ENCODE measurements around the gene GPR55. TPM values are rescaled to one million over a fixed set of nuclear protein-coding genes. Genes with fewer than 3 reads are reported as not detected.
"Not testable (repeated sequence)": the region's sequence is repeated elsewhere in the genome, so short reads cannot be mapped to it uniquely, and the experiment has no call there.

GPR55 gene
- total RNA-seq, 4 donors from 2014 or later, result 0.72 to 1.2 TPM; not detected in 2

DNA sequence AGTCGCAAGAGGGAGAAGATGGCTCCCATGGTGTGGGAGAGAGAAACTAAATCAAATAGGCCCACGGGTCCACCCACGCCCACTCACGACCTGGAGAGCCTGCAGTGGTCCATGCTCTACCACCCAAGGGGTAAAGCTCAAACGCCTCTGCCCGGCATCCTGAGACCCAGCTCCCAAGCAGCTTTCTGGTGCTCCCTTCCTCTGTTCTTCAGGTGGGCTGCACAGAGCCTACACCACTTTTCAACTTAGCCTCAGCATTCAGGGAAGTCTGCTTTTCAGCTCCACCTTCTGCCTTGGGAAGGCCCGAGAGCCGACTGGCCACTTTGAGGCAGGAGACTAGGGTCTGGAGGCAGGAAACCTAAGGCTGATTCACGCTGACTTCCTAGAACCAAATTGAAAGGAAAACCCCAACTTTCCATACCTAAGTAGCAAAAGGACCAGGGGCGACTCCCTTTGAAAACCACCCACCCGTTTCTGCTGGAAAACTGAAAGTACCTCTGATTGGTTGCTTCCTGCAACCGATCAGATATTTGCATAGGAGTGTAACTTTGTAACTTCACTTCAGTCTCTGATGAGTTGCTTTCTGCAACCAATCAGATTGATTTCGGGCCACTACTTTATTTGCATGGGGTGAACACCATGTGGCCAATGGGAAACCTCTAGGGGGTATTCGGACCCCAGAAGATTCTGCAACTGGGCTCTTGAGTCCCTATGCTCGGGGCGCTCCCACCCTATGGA is 44.0 kb upstream of the GPR55 start:
- no peaks in the 10 kb centered on the region for H3K36me3 ChIP-seq
- no peak overlapping the region for H3K4me3 ChIP-seq
- H3K4me1 ChIP-seq, result no peaks in the 10 kb centered on the region
- no peak overlapping the region for H3K27ac ChIP-seq
- no peak for TF ChIP-seq EP300 (IDR thresholded peaks at IDR 0.05)
- TF ChIP-seq, protein P1, sequence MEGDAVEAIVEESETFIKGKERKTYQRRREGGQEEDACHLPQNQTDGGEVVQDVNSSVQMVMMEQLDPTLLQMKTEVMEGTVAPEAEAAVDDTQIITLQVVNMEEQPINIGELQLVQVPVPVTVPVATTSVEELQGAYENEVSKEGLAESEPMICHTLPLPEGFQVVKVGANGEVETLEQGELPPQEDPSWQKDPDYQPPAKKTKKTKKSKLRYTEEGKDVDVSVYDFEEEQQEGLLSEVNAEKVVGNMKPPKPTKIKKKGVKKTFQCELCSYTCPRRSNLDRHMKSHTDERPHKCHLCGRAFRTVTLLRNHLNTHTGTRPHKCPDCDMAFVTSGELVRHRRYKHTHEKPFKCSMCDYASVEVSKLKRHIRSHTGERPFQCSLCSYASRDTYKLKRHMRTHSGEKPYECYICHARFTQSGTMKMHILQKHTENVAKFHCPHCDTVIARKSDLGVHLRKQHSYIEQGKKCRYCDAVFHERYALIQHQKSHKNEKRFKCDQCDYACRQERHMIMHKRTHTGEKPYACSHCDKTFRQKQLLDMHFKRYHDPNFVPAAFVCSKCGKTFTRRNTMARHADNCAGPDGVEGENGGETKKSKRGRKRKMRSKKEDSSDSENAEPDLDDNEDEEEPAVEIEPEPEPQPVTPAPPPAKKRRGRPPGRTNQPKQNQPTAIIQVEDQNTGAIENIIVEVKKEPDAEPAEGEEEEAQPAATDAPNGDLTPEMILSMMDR (IDR thresholded peaks at IDR 0.05), result no peak
- TF ChIP-seq POLR2A (IDR thresholded peaks at IDR 0.05), result no peak
- no peak for TF ChIP-seq POLR2AphosphoS5 (IDR thresholded peaks at IDR 0.05)
- WGBS, result 73% methylated on average over 15 of the region's 16 CpGs
- DNase-seq (ENCODE audit: low spot score in 2 of 2), result no peak
- no peaks in the 10 kb centered on the region for H3K9me3 ChIP-seq
- H3K27me3 ChIP-seq, result peaks cover 5% of the 10 kb centered on the region

DNA sequence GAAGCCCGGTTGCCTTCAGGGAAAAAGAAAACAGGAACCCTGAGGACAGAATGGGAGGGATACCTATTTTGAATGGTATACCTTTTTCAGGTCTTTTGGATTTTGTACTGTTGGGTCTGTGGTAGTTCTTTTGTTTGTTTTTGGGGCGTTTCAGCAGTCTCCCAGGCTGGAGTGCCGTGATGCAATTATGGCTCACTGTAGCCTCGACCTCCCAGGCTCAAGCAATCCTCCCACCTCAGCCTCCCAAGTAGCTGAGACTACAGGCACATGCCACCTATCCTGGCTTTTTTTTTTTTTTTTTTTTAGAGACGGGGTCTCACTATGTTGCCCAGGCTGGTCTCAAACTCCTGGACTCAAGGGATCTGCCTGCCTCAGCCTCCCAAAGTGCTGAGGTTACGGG is 43.3 kb upstream of the GPR55 start:
- H3K27ac ChIP-seq; H3K27me3 ChIP-seq; H3K4me3 ChIP-seq; H3K36me3 ChIP-seq; DNase-seq (ENCODE audit: low spot score in 2 of 2); H3K9me3 ChIP-seq; H3K4me1 ChIP-seq: not testable (repeated sequence)
- 92% methylated on average over 5 of the region's 6 CpGs for WGBS

DNA sequence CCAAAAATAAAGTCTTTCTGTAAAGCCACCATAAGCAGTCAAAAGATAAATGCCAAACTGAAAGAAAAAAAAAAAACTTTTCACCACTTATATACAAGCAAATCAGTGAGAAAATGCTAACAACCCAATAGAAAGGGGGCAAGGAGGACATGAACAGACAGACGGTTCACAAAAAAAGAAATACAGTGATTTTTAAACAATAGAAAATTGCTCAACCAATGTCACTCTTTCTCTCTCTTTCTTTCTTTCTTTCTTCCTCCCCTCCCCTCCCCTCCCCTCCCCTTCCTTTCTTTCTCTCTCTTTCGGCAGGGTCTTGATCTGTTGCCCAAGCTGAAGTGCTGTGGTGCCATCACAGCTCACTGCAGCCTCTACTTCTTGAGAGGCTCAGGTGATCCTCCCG is 42.1 kb upstream of the GPR55 start:
- 88% methylated on average over 3 of the region's 3 CpGs for WGBS
- no peak for TF ChIP-seq EP300 (IDR thresholded peaks at IDR 0.05)
- no peak for TF ChIP-seq POLR2A (IDR thresholded peaks at IDR 0.05)
- no peak for TF ChIP-seq POLR2AphosphoS5 (IDR thresholded peaks at IDR 0.05)
- TF ChIP-seq, protein P1 (IDR thresholded peaks at IDR 0.05), result no peak
- Histone ChIP-seq H3K9me3 (no peaks in the 10 kb centered on the region), H3K27me3 (peaks cover 6% of the 10 kb centered on the region), H3K4me1 (no peaks in the 10 kb centered on the region), H3K4me3 (no peak overlapping the region), H3K27ac (no peak overlapping the region), H3K36me3 (no peaks in the 10 kb centered on the region)
- DNase-seq (ENCODE audit: low spot score in 2 of 2), result no peak

DNA sequence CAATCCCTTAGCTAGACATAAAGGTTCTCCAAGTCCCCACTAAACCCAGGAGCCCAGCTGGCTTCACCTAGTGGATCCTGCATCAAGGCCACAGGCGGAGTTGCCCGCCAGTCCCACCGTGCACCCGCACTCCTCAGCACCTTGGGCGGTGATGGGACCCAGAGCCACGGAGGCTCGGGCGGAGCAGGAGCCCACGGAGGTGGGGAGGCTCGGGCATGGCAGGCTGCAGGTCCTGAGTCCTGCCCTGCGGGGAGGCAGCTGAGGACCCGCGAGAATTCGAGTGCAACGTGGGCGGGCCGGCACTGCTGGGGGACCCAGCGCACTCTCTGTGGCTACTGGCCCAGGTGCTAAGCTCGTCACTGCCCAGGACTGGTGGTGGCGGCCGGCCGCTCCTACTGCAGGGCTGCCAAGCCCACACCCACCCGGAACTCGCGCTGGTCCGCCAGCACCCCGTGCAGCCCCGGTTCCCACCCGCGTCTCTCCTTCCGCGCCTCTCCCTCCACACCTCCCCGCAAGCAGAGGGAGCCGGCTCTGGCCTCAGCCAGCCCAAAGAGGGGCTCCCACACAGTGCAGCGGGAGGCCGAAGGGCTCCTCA is 39.2 kb upstream of the GPR55 start:
- 94% methylated on average over 25 of the region's 36 CpGs for WGBS
- Histone ChIP-seq H3K27ac (no peak overlapping the region), H3K27me3 (peaks cover 17% of the 10 kb centered on the region), H3K36me3 (no peaks in the 10 kb centered on the region), H3K4me1 (no peaks in the 10 kb centered on the region), H3K9me3 (no peaks in the 10 kb centered on the region), H3K4me3 (no peak overlapping the region)
- DNase-seq (ENCODE audit: low spot score in 2 of 2), result no peak
- TF ChIP-seq POLR2AphosphoS5 (IDR thresholded peaks at IDR 0.05), result no peak
- TF ChIP-seq POLR2A (IDR thresholded peaks at IDR 0.05), result no peak

DNA sequence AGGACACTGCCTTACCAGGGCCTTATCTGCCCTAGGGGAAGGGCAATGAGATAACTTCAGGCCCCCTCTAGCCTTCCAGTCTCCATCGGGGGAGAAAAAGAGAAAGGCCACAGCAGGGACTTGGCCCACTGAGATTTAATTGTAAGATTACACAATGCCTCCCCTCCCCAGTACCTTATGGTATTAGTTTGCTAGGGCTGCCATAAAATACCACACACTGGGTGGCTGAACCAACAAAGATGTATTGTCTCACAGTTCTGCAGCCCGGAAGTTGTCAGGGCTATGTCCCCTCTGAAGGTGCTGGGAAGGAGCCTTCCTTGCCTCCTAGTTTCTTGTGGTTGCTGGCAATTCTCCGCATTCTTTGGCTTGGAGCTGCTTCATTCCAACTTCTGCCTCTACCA is 36.0 kb upstream of the GPR55 start:
- Histone ChIP-seq H3K27ac (no peak overlapping the region), H3K4me3 (no peak overlapping the region), H3K36me3 (no peaks in the 10 kb centered on the region), H3K27me3 (peaks cover 21% of the 10 kb centered on the region), H3K4me1 (peaks cover 14% of the 10 kb centered on the region), H3K9me3 (no peaks in the 10 kb centered on the region)
- WGBS, result 74% methylated on average over 3 of the region's 3 CpGs
- TF ChIP-seq, protein P1 (IDR thresholded peaks at IDR 0.05), result no peak
- TF ChIP-seq POLR2A (IDR thresholded peaks at IDR 0.05) (no peak), EP300 (IDR thresholded peaks at IDR 0.05) (no peak), POLR2AphosphoS5 (IDR thresholded peaks at IDR 0.05) (no peak)
- DNase-seq (ENCODE audit: low spot score in 2 of 2), result no peak

DNA sequence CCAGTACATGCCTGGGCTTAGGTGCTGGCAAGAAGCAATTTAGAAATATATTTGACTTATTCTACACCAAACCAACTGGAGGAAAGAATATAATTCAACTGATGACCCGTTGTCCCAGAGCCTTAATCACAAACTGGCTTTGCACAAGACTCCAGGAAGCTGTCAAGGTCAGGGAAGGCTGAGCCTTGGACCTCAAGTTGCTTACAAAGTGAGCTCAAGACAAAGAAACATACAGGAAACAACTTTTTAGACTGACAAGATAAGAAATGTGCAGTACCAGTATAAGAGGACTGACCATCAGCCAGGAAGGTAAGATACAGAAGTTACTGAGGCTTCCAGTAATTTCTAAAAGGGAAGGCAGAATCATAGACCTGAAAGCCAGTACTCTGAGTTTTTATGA is 35.0 kb upstream of the GPR55 start:
- no peaks in the 10 kb centered on the region for H3K36me3 ChIP-seq
- no peak for DNase-seq (ENCODE audit: low spot score in 2 of 2)
- peaks cover 14% of the 10 kb centered on the region for H3K4me1 ChIP-seq
- H3K27ac ChIP-seq, result no peak overlapping the region
- 84% methylated on average over 1 of the region's 1 CpG for WGBS
- no peak for TF ChIP-seq POLR2A (IDR thresholded peaks at IDR 0.05)
- no peak for TF ChIP-seq POLR2AphosphoS5 (IDR thresholded peaks at IDR 0.05)
- no peak for TF ChIP-seq EP300 (IDR thresholded peaks at IDR 0.05)
- TF ChIP-seq, protein P1 (IDR thresholded peaks at IDR 0.05), result no peak
- H3K4me3 ChIP-seq, result no peak overlapping the region
- no peaks in the 10 kb centered on the region for H3K9me3 ChIP-seq
- peaks cover 21% of the 10 kb centered on the region for H3K27me3 ChIP-seq
